ENCODE data around the gene ELOB.

ELOB gene

GRCh38 chr16:2752850-2753732, 24.0 kb downstream of the ELOB start:
- TF ChIP-seq CTCF (IDR thresholded peaks at IDR 0.05; ENCODE audit: insufficient read depth, low read depth, low read length, missing control alignments) = no peak
- peak overlapping the region; percentile 79 for H3K4me3 ChIP-seq (ENCODE audit: low read depth, low read length)
- DNase-seq (ENCODE audit: low read depth) = peak; percentile 89

GRCh38 chr16:2752035-2752849, 24.8 kb downstream of the ELOB start, which contains the start of gene SRRM2:
SRRM2 (plus strand) TSS chr16:2752638; CDS start chr16:2756365, 3,727 bp downstream.
- H3K4me3 ChIP-seq (ENCODE audit: low read depth, low read length) = peak within 1 kb of the TSS; percentile 79
- no peak for TF ChIP-seq CTCF (IDR thresholded peaks at IDR 0.05; ENCODE audit: insufficient read depth, low read depth, low read length, missing control alignments)
- DNase-seq (ENCODE audit: low read depth) = peak; percentile 98

- no peak for TF ChIP-seq CTCF (IDR thresholded peaks at IDR 0.05; ENCODE audit: insufficient read depth, low read depth, low read length, missing control alignments)
- peak overlapping the region; percentile 79 for H3K4me3 ChIP-seq (ENCODE audit: low read depth, low read length)
- peak; percentile 93 for DNase-seq (ENCODE audit: low read depth)
These were observed 25.5 kb downstream of the ELOB start for GRCh38 chr16:2751577-2752034.

- no peak for TF ChIP-seq CTCF (IDR thresholded peaks at IDR 0.05; ENCODE audit: insufficient read depth, low read depth, low read length, missing control alignments)
- no peak for DNase-seq (ENCODE audit: low read depth)
- no peak overlapping the region for H3K4me3 ChIP-seq (ENCODE audit: low read depth, low read length)
These were observed 27.1 kb downstream of the ELOB start for GRCh38 chr16:2749936-2750335.

GRCh38 chr16:2749476-2749875, 27.6 kb downstream of the ELOB start:
- H3K4me3 ChIP-seq (ENCODE audit: low read depth, low read length) = no peak overlapping the region
- no peak for TF ChIP-seq CTCF (IDR thresholded peaks at IDR 0.05; ENCODE audit: insufficient read depth, low read depth, low read length, missing control alignments)
- DNase-seq (ENCODE audit: low read depth) = no peak

- no peak overlapping the region for H3K4me3 ChIP-seq (ENCODE audit: low read depth, low read length)
- no peak for TF ChIP-seq CTCF (IDR thresholded peaks at IDR 0.05; ENCODE audit: insufficient read depth, low read depth, low read length, missing control alignments)
- DNase-seq (ENCODE audit: low read depth) = no peak
These were observed 28.2 kb downstream of the ELOB start for GRCh38 chr16:2748757-2749455.
